GM12873 (cell line): ENCODE data around the gene SULT2B1.
A peak's percentile ranks its signal among the peaks of the same experiment; 100 is the strongest.

Experiments
- TF ChIP-seq, protein P1 (sequence below): IDR thresholded peaks from 2 replicates; pipeline ENCODE4 v1.5.1; 2012; ENCODE audit warnings: low read depth, mild to moderate bottlenecking, moderate library complexity, low read length, control low read depth; ENCODE audit not compliant: insufficient read depth; ENCODE audit errors: missing control alignments

SULT2B1 gene

DNA sequence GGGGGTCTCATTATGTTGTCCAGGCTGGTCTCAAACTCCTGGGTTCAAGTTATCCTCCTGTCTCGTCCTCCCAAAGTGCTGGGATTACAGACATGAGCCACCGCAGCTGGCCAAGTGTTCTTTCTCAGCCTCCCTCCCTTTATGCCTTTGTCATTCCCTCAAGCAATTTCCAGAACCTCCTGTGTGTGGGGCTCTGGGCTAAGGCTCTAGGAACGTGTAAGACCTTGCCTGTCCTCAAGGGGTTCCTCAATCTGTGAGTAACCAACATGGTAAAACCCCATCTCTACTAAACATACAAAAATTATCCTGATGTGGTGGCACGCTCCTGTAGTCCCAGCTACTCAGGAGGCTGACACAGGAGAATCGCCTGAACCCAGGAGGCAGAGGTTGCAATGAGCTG, 39.0 kb downstream of the SULT2B1 start:
- TF ChIP-seq, protein P1, sequence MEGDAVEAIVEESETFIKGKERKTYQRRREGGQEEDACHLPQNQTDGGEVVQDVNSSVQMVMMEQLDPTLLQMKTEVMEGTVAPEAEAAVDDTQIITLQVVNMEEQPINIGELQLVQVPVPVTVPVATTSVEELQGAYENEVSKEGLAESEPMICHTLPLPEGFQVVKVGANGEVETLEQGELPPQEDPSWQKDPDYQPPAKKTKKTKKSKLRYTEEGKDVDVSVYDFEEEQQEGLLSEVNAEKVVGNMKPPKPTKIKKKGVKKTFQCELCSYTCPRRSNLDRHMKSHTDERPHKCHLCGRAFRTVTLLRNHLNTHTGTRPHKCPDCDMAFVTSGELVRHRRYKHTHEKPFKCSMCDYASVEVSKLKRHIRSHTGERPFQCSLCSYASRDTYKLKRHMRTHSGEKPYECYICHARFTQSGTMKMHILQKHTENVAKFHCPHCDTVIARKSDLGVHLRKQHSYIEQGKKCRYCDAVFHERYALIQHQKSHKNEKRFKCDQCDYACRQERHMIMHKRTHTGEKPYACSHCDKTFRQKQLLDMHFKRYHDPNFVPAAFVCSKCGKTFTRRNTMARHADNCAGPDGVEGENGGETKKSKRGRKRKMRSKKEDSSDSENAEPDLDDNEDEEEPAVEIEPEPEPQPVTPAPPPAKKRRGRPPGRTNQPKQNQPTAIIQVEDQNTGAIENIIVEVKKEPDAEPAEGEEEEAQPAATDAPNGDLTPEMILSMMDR = peak; percentile 16

DNA sequence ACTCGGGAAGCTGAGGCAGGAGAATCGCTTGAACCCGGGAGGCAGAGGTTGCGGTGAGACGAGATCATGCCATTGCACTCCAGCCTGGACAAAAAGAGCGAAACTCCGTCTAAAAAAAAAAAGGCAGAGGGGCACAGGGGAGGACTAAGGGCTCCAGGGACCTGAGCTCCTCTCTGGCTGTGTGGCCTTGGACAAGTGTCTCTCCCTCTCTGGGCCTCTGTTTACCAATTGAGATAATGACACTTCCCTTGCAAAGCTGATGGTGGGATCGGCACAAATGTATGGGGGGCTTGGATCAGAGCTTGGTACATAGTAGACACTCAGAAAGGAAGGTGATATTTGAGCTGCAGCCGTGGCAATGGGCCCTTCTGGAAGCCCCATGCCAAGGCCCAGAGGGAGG, 43.2 kb downstream of the SULT2B1 start:
- TF ChIP-seq, protein P1 = no peak

DNA sequence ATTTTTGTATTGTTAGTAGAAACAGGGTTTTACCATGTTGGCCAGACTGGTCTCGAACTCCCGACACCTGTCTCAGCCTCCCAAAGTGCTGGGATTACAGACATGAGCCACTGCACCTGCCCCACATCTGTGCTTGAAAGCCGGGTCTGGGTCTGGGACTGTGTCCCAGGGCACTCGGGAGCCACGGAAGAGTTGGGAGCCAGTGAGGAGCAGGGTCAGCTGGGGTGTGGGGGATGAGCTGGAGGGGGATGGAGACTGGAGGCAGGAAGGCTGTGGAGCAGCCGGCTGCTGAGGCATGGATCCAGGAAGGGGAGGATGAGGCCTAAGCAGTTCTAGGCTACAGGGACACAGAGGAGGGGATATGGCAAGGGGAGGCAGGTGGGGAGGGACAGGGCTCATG, 43.9 kb downstream of the SULT2B1 start:
- TF ChIP-seq, protein P1 = no peak

DNA sequence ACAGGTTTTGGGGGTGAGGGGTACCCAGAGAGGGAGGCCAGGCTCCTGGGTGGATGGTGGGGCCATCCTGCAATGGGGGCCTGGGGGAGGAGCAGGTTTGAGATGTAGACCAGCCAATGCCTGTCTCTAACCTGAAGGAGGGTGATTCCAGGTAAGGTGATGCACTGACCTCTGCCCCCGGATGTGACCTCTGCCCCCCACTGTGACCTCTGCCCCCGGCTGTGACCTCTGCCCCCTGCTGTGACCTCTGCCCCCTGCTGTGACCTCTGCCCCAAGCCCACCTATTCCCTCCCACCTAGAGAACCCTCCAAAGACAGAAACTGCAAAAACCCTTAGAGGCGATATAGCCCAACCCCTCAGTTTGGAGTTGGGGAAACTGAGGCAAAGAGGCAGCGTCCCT, 44.3 kb downstream of the SULT2B1 start:
- TF ChIP-seq, protein P1 = no peak

DNA sequence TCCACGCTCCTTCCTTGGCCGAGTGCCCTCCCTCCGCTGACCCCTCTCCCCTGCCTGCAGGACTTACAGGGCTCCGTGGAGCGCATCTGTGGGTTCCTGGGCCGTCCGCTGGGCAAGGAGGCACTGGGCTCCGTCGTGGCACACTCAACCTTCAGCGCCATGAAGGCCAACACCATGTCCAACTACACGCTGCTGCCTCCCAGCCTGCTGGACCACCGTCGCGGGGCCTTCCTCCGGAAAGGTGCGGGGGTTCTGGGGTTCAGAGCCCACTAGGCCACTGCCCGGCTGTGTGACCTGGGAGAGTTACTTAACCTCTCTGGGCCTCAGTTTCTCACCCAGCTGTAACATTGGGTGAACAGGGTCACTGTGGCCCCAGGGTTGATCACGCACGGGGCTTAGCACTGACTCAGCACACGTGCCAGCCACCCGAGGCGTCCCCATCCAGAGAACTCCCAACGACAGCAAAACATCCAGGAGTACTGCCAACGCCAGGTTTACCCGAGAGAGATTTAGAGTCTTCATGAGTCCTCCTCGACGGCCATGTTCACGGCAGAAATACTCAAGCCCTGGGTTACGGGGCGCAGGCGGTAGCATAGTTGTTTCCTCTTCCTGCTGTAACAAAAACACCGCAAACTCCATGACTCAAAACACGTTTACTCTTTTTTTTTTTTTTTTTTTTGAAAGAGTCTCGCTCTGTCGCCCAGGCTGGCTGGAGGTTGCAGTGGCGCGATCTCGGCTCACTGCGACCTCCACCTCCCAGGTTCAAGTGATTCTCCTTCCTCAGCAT, 44.9 kb downstream of the SULT2B1 start:
- TF ChIP-seq, protein P1 = no peak

DNA sequence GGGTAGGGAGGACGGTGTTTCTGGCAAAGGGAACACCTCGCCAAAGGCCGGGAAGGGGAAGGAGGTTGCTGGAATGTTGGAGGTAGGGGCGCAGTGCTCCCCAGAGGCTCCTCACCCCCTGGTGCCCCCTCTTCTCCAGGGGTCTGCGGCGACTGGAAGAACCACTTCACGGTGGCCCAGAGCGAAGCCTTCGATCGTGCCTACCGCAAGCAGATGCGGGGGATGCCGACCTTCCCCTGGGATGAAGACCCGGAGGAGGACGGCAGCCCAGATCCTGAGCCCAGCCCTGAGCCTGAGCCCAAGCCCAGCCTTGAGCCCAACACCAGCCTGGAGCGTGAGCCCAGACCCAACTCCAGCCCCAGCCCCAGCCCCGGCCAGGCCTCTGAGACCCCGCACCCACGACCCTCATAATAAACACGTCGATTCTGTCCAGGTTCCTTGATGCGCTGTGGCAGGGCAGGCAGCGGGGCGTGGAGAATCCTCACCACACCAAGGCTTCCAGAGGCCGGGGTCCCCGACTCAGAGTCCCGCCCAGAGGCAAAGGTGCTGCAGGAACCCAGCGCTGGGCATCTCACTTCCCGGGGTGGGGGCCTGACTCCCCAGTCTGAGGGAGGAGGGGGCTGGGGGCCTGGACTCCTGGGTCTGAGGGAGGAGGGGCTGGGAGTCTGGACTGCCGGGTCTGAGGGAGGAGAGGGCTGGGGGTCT, 47.2 kb downstream of the SULT2B1 start:
- TF ChIP-seq, protein P1 = no peak

DNA sequence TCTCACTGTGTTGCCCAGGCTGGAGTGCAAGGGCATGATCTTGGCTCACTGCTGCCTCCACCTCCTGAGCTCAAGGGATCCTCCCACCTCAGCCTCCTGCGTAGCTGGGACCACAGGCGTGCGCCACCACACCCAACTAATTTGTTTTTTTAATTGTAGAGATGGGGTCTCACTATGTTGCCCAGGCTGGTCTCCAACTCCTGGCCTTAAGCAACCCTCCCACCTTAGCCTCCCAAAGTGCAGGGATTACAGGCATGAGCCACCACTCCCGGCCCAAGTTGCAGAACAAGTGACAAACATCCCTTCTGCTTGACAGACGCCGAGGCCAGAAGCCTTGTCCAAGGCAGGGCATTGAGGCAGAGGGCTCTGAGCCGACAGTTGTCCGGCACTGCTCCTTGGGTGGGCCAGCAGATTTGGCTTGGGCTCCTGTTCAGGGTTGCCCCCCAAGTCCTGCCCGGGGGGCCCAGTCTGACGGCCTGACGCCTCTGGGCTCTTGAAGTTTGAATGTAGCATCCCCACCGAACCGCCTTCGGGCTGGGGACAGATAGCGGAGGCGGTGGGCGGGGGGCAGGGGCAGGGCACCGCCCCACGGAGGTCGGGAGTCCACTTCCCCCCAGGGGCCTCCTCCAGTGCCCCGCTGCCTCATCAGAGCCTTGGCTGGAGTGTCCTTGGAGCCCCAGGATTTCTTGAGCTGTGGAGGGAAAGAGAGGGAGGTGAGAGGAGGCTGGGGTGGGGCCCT, 48.9 kb downstream of the SULT2B1 start:
- TF ChIP-seq, protein P1 = no peak
